ENCODE data around the gene SH3YL1. TPM values are rescaled to one million over a fixed set of nuclear protein-coding genes. Genes with fewer than 3 reads are reported as not detected.

The SH3YL1 gene
- total and polyA plus RNA-seq, 2 of the 4 experiments (the other 2 are of a cell fraction): 18.1 to 21.2 TPM

GRCh38 chr2:256094-256493, 7.7 kb downstream of the SH3YL1 start:
- Histone ChIP-seq H2BK15ac (ENCODE audit: low read depth, low read length) (no peak overlapping the region), H3K9me3 (ENCODE audit: control insufficient read depth, insufficient read depth, low read length) (no peaks in the 10 kb centered on the region), H3K23ac (ENCODE audit: low read depth, low read length) (no peak overlapping the region), H3K4me2 (ENCODE audit: low read depth, low read length) (no peak overlapping the region), H3K4me3 (ENCODE audit: insufficient read depth, low read depth, low read length) (no peak overlapping the region), H4K5ac (ENCODE audit: low read depth, low read length) (no peak overlapping the region), H3K36me3 (ENCODE audit: control insufficient read depth, insufficient read depth, low read length) (peaks cover 6% of the 10 kb centered on the region), H3K4ac (ENCODE audit: low read depth, low read length) (no peak overlapping the region), H2BK20ac (ENCODE audit: low read depth, low read length) (no peak overlapping the region), H3K18ac (ENCODE audit: low read depth, low read length) (no peak overlapping the region), H2BK5ac (ENCODE audit: low read depth, low read length, poor library complexity, severe bottlenecking) (no peak overlapping the region), H4K91ac (ENCODE audit: insufficient read depth, low read depth, low read length) (no peak overlapping the region), H3K27me3 (ENCODE audit: control insufficient read depth, insufficient read depth, low read length) (no peaks in the 10 kb centered on the region), H3K56ac (ENCODE audit: extremely low read depth, insufficient read depth, low read length) (no peak overlapping the region), H2AFZ (replicated peaks; ENCODE audit: low read length, poor library complexity) (no peak overlapping the region), H3K9me1 (ENCODE audit: insufficient read depth, low read length) (no peaks in the 10 kb centered on the region; the same call in 1 of the 2 replicates), H2AK9ac (replicated peaks; ENCODE audit: low read depth, low read length, poor library complexity) (no peak overlapping the region), H2AK5ac (ENCODE audit: low read depth, low read length) (no peak overlapping the region), H3K79me1 (ENCODE audit: low read depth in 1 of 2, low read length in 2 of 2) (peaks cover 8% of the 10 kb centered on the region in 2 experiments; a peak in 3 of 4 replicates), H4K8ac (ENCODE audit: low read depth in 2 of 2, low read length in 2 of 2) (no peak overlapping the region), H3K14ac (replicated peaks; ENCODE audit: low read depth, low read length) (no peak overlapping the region), H3K4me1 (ENCODE audit: control insufficient read depth, insufficient read depth, low read length) (peaks cover 5% of the 10 kb centered on the region), H4K20me1 (ENCODE audit: insufficient read depth, low read length) (no peaks in the 10 kb centered on the region), H2BK120ac (ENCODE audit: low read depth, low read length) (no peak overlapping the region), H3K27ac (ENCODE audit: insufficient read depth, low read length) (no peak overlapping the region), H3K9ac (ENCODE audit: low read depth, low read length) (no peak overlapping the region)
- in situ Hi-C loops (cut with MboI; ENCODE audit: low sequenced_read_pairs): no loop called here
- dilution Hi-C loops (cut with HindIII; ENCODE audit: low sequenced_read_pairs, unreplicated experiment): no loop called here
- CTCF ChIA-PET: interaction anchor here (2.2 kb wide), 1 partner anchor 10 kb away, joined by 9 read pairs; no protein-coding TSS in a partner anchor
- TF ChIP-seq FOS (IDR thresholded peaks at IDR 0.05; ENCODE audit: low read depth, low read length) (no peak), BHLHE40 (IDR thresholded peaks at IDR 0.05; ENCODE audit: low read depth, low read length) (no peak)
- no peak for ATAC-seq (ENCODE audit: low read depth)
- no CpG with 5 or more reads among the region's 3 CpGs for WGBS, 2 experiments (ENCODE audit: extremely low coverage in 2 of 2, insufficient read length in 1 of 2)
- no TSS peak for BruUV-seq (replicated peaks)
- no peak for DNase-seq
- intact Hi-C loops (cut with micrococcal nuclease): no loop called here
- POLR2A ChIA-PET (ENCODE audit: unreplicated experiment): no interaction called here

All from IMR-90 (cell line).